NCI-H2107 treated with DMSO at 0.1 percent for 48 hours (cell line): ENCODE data around the gene ITPRIPL2.

Experiments
- DNase-seq: peaks from one replicate; lab custom pipeline; 2025; ENCODE audit not compliant: unreplicated experiment; lab: John Stamatoyannopoulos, UW

Gene ITPRIPL2

GRCh38 chr16:19113577-19114358, at the start of gene ITPRIPL2:
Gene ITPRIPL2 (plus strand): TSS chr16:19113964. CDS start chr16:19114462, 498 bp downstream.
- DNase-seq: no peak

GRCh38 chr16:19066988-19067348, 46.8 kb upstream of the ITPRIPL2 start:
- no peak for DNase-seq

DNA sequence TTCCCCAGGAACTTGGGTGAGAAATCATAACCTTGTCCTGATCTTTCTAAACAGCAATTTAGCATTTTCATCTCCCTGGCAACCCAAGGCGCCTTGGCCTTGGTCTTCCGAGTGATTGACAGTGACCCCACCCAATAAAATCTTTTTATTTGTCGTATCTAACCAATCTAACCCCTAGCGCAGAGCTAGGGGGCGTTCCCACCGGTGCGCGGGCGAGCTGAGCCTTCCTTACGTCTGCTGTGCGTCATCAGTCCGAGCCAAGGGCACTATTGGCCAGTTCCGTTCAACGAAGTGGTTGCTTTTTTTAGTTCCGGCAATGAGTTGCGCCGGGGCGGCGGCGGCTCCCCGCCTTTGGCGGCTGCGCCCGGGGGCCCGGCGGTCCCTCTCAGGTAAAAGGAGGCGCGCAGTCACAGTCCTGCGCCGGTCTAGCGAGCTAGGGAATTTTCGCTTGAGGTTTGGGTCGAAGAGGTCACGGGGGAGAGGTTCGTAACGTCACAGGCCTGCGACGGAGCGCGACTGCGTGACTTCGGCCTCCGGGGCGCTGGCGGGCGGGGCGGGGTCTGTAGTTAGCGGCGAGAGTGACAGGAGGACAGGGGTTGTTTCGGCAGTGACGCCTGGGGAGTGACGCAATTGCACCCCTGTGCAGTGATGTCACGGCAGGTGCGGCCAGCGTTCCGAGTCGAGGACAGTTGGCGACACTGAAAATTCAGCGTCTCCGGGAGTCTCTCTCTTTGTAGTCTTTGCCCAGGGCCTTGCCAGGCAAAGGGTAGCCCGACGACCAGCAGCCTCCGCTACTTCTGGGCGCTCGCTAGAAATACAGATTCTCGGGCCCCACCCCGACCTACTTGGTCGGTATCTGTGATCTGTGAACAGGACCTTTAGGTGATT, 46.2 kb upstream of the ITPRIPL2 start, which contains the start of gene COQ7:
COQ7 (plus strand) TSS at position 266 of the 888 bp plus-strand sequence; CDS start at position 317, 51 bp downstream.
- DNase-seq: peak; percentile 97

GRCh38 chr16:19068237-19068815, 45.4 kb upstream of the ITPRIPL2 start:
- no peak for DNase-seq

- no peak for DNase-seq
These were observed 41.7 kb upstream of the ITPRIPL2 start for GRCh38 chr16:19071811-19072777.

DNA sequence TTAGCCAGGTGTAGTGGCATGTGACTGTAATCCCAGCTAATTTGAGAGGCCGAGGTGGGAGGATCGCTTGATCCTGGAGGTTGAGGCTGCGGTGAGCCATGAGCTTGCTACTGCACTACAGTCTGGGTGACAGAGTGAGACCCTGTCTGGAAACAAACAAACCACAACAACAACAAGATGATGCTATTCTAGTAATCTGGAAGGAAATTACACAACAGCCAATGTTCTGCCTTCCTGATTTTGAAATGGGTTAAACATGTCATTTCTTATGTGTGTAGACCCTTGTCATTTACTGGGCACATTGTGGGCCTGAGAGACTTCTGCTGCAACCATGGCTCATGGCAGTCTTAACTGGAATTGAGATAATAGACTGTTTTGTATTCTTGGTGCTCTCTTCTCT, 40.4 kb upstream of the ITPRIPL2 start:
- no peak for DNase-seq

GRCh38 chr16:19073863-19074262, 39.9 kb upstream of the ITPRIPL2 start:
- no peak for DNase-seq

- DNase-seq: no peak
These were observed 38.3 kb upstream of the ITPRIPL2 start for GRCh38 chr16:19075511-19075910.

GRCh38 chr16:19077879-19078278, 35.9 kb upstream of the ITPRIPL2 start:
- DNase-seq: no peak

- DNase-seq: no peak
These were observed 30.1 kb upstream of the ITPRIPL2 start for GRCh38 chr16:19083670-19084069.

- no peak for DNase-seq
These were observed 29.6 kb upstream of the ITPRIPL2 start for GRCh38 chr16:19084139-19084538.

GRCh38 chr16:19084879-19085278, 28.9 kb upstream of the ITPRIPL2 start:
- no peak for DNase-seq

GRCh38 chr16:19085679-19086200, 28.0 kb upstream of the ITPRIPL2 start:
- DNase-seq: no peak

GRCh38 chr16:19086322-19087199, 27.2 kb upstream of the ITPRIPL2 start:
- peak; percentile 68 for DNase-seq

GRCh38 chr16:19088341-19088916, 25.3 kb upstream of the ITPRIPL2 start:
- DNase-seq: no peak

DNA sequence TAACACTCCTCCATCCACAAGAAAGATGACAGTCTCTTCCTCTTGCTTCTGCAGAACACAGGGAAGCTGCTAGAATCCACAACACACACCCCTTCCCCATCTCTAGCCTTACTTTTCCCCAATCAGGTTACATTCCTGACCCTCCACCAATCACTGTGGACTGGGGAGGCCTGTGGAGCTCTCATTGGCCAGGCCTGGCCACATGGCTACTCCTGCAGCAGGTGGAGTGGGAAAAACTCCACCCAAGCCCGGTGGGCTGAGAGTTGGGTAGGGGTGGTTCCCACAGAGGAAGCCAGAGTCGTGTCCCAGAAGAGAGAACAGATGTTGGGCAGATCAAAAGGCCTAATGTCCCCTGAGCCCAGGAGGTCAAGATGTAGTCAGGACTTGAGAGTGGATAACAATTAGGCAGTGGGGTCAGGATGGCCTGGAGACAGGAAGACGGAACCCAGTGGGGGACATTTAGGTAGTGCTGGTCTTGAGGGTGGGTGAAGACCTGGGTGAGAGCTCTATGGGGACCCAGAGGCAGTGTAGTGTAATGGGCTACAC, 24.3 kb upstream of the ITPRIPL2 start:
- no peak for DNase-seq

DNA sequence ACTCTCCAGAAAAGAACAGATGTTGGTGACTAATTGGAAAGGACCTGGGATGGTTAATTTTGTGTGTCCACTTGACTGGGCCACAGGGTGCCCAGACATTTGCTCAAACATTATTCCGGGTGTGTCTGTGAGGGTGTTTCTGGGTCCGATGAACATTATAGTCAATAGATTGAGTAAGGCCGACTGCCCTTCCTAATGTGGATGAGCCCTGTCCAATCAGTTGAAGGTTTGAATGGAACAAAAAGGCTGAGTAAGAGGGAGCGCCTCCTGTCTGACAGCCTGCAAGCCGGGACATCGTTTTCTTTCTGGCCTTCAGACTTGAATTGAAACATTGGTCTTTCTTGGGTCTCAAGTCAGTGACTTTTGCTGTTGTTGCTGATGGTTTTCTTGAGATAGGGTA, 22.8 kb upstream of the ITPRIPL2 start:
- no peak for DNase-seq

DNA sequence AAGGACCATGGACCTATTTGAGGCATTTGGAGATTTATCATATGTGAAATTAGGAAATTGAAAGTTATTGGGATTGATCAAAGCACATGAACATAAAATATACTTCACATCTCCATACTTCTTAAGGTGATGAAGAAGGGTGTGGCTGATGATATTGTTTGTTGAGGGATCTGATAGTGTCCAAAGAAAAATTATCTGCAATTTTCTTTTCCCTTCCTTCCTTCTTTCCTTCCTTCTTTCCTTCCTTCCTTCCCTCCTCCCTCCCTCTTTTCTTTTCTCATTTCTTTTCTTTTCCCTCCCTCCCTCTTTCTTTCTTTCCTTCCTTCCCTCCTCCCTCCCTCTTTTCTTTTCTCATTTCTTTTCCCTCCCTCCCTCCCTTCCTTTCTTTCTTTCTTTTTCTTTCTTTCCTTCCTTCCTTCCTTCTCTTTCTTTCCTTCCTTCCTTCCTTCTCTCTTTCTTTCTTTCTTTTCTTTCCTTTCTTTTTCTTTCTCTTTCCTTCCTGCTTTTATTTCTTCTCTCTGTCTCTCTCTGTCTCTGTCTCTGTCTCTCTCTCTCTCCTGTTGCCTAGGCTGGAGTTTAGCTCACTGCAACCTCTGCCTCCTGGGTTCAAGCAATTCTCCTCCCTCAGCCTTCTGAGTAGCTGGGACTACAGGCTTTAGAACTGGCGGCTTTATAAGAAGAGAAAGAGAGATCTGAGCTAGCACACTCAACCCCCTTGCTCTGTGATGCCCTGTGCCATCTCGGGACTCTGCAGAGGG, 20.9 kb upstream of the ITPRIPL2 start:
- no peak for DNase-seq
